GM12878 (cell line): Measurements from ENCODE around the gene LRRC41. TPM values are rescaled to one million over a fixed set of nuclear protein-coding genes. Genes with fewer than 3 reads are reported as not detected.

Experiments used
- ASH2L ChIP-seq: fragments of 300-600, 200-600 bp; sonication (generic); IDR thresholded peaks from 2 replicates; pipeline ENCODE4 v1.6.1; 2017; ENCODE audit warnings: low read depth, mild to moderate bottlenecking, borderline replicate concordance
- CBX5 ChIP-seq: sonication (generic); IDR thresholded peaks from 2 replicates; pipeline ENCODE4 v1.6.1; 2016; ENCODE audit warnings: low read depth, moderate library complexity, mild to moderate bottlenecking, inconsistent platforms
- EP300 ChIP-seq, 2 experiments: fragments of 150-350 bp in 1 of 2; IDR thresholded peaks; 2 replicates each; pipeline ENCODE4 v1.6.1; 2011 to 2012; ENCODE audit warnings: low read depth in 2 of 2, low read length in 2 of 2, borderline replicate concordance in 1 of 2, improper control_type of control experiment in 1 of 2, inconsistent platforms in 1 of 2; ENCODE audit not compliant: control insufficient read depth in 1 of 2
- NFYA ChIP-seq: IDR thresholded peaks from 2 replicates; pipeline ENCODE4 v1.6.1; 2011; ENCODE audit warnings: low read depth, mild to moderate bottlenecking, low read length, improper control_type of control experiment, borderline replicate concordance
- NR2C1 ChIP-seq: fragments of 450-650 bp; IDR thresholded peaks from 2 replicates; pipeline ENCODE4 v1.6.1; 2017; ENCODE audit warnings: antibody characterized with exemption, mild to moderate bottlenecking, moderate library complexity
- POLR2AphosphoS2 ChIP-seq: IDR thresholded peaks from 2 replicates; pipeline ENCODE4 v1.6.1; 2011; ENCODE audit warnings: low read depth, mild to moderate bottlenecking, low read length, improper control_type of control experiment, moderate library complexity
- SIN3A ChIP-seq: IDR thresholded peaks from 2 replicates; pipeline ENCODE4 v1.6.1; 2012; ENCODE audit warnings: low read depth, low read length, improper control_type of control experiment
- SMAD5 ChIP-seq: IDR thresholded peaks from 2 replicates; pipeline ENCODE4 v1.6.1; 2016; ENCODE audit warnings: antibody characterized with exemption, low read depth
- SREBF2 ChIP-seq: IDR thresholded peaks from 2 replicates; pipeline ENCODE4 v1.6.1; 2012; ENCODE audit warnings: mild to moderate bottlenecking, low read length
- ZNF24 ChIP-seq: fragments of 450-650 bp; IDR thresholded peaks from 2 replicates; pipeline ENCODE4 v1.6.1; 2017; ENCODE audit warnings: antibody characterized with exemption, mild to moderate bottlenecking
- ZNF384 ChIP-seq: IDR thresholded peaks from 2 replicates; pipeline ENCODE4 v1.6.1; 2012; ENCODE audit warnings: low read depth, mild to moderate bottlenecking, low read length, improper control_type of control experiment, borderline replicate concordance
- ZSCAN29 ChIP-seq: fragments of 450-650 bp; IDR thresholded peaks from 2 replicates; pipeline ENCODE4 v1.6.1; 2017; ENCODE audit warnings: mild to moderate bottlenecking, moderate library complexity
- polyA plus RNA-seq, 11 experiments: library from polyadenylated mRNA; depleted of rRNA in 4 of 11; unstranded in 6 of 11; stranded (reverse) in 5 of 11; fragments of >200 nt; fragmentation: Nextera tagmentation in 4 of 11; fragmentation: Illumina TruSeq in 1 of 11; extraction: Ambion mirVana in 4 of 11; extraction: Trizol in 1 of 11; gene quantifications; 1 replicate in 1 of 11; 2 replicates in 10 of 11; pipeline versions ENCODE4 v1.2.1 to v1.2.3, GENCODE V29; 2011 to 2016; ENCODE audit warnings: inconsistent platforms in 2 of 11, missing spikeins in 2 of 11, low read depth in 1 of 11
- total RNA-seq, 4 experiments: library from RNA; depleted of rRNA in 3 of 4; stranded (reverse); fragments of >200 nt in 3 of 4; fragmentation: Illumina TruSeq in 1 of 4; extraction: Trizol in 1 of 4; gene quantifications; 2 replicates each; pipeline versions ENCODE4 v1.2.1 to v1.2.3, GENCODE V29; 2013 to 2021
- TF ChIP-seq, protein P1 (sequence below): fragments of 450-650 bp; IDR thresholded peaks from 2 replicates; pipeline ENCODE4 v1.6.1; 2016; ENCODE audit warnings: mild to moderate bottlenecking
- TF ChIP-seq, protein P2 (sequence below): fragments of 450-650 bp; conservative IDR thresholded peaks from 2 replicates; pipeline ENCODE4 v1.6.1; 2017; ENCODE audit warnings: mild to moderate bottlenecking, moderate library complexity
- TF ChIP-seq, protein P3 (sequence below): fragments of 450-650 bp; formaldehyde crosslinking; IDR thresholded peaks from 2 replicates; pipeline ENCODE4 v1.4.0; 2022; ENCODE audit warnings: mild to moderate bottlenecking, moderate library complexity
- TF ChIP-seq, protein P4 (sequence below): IDR thresholded peaks from 2 replicates; pipeline ENCODE4 v1.6.1; 2012; ENCODE audit warnings: low read depth, low read length, improper control_type of control experiment
- TF ChIP-seq, protein P5 (sequence below): fragments of 450-650 bp; IDR thresholded peaks from 2 replicates; pipeline ENCODE4 v1.6.1; 2016; ENCODE audit warnings: mild to moderate bottlenecking

The LRRC41 gene
- total and polyA plus RNA-seq, 10 of the 15 experiments (the other 5 are each of a cell fraction or from before 2014, with no cell fraction given) = 12.0 to 79.9 (median 48.5) TPM

DNA sequence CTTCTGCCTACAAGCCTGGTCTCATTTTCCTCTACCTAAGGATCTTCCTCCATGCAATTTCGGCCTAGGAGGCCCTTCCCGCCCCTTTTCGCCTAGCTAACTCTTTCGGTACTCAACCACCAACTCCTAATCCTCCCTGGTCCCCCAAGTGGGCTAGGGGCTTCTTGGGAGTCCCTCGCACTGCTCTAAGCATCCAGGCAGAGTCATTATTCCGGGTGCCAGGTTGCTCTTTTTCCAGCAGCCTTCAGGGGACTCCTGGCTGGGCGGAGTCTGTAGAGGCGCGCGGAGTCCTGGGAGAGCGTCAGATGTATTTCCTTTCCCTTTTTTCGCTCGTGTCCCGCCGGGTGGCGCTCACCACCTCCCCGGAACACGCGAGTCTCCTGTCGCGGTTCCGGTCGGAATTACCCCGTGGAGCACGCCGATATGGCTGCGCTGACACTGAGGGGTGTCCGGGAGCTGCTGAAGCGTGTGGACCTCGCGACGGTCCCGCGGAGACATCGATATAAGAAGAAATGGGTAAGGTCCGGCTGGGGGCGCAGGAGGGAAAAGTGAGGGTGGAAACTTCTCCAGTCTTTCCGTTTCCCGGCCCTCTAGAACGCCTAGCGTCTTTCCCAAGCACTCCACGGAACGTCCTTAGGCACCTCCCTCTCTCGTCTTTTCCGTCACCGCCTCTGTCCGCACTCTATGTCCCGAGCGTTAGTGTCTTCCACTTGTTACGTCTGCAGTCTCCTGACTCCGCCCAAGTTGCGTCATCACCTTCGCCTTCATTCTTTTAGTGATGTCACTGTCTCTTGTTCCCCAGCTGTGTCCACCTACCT lies 37.2 kb upstream of the LRRC41 start, which contains the start of gene NSUN4 (continued):
- TF ChIP-seq EP300 (IDR thresholded peaks at IDR 0.05; ENCODE audit: borderline replicate concordance in 1 of 2, control insufficient read depth in 1 of 2, low read depth in 2 of 2, low read length in 2 of 2) (no peak; a peak in 1 of 4 replicates), SMAD5 (peak; percentile 76; the same call in 1 of the 2 replicates), SIN3A (0 out of 2 replicates have a peak, but pooled peaks have one; percentile 18), CBX5 (no peak), SREBF2 (no peak), ASH2L (no peak), ZNF24 (no peak), NR2C1 (no peak), POLR2AphosphoS2 (no peak), ZSCAN29 (no peak), NFYA (no peak), ZNF384 (no peak)
- TF ChIP-seq, protein P1, sequence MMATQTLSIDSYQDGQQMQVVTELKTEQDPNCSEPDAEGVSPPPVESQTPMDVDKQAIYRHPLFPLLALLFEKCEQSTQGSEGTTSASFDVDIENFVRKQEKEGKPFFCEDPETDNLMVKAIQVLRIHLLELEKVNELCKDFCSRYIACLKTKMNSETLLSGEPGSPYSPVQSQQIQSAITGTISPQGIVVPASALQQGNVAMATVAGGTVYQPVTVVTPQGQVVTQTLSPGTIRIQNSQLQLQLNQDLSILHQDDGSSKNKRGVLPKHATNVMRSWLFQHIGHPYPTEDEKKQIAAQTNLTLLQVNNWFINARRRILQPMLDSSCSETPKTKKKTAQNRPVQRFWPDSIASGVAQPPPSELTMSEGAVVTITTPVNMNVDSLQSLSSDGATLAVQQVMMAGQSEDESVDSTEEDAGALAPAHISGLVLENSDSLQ = peak; percentile 43; the same call in 1 of the 2 replicates
- TF ChIP-seq, protein P2, sequence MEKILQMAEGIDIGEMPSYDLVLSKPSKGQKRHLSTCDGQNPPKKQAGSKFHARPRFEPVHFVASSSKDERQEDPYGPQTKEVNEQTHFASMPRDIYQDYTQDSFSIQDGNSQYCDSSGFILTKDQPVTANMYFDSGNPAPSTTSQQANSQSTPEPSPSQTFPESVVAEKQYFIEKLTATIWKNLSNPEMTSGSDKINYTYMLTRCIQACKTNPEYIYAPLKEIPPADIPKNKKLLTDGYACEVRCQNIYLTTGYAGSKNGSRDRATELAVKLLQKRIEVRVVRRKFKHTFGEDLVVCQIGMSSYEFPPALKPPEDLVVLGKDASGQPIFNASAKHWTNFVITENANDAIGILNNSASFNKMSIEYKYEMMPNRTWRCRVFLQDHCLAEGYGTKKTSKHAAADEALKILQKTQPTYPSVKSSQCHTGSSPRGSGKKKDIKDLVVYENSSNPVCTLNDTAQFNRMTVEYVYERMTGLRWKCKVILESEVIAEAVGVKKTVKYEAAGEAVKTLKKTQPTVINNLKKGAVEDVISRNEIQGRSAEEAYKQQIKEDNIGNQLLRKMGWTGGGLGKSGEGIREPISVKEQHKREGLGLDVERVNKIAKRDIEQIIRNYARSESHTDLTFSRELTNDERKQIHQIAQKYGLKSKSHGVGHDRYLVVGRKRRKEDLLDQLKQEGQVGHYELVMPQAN = peak; percentile 63; the same call in 1 of the 2 replicates
- TF ChIP-seq, protein P3, sequence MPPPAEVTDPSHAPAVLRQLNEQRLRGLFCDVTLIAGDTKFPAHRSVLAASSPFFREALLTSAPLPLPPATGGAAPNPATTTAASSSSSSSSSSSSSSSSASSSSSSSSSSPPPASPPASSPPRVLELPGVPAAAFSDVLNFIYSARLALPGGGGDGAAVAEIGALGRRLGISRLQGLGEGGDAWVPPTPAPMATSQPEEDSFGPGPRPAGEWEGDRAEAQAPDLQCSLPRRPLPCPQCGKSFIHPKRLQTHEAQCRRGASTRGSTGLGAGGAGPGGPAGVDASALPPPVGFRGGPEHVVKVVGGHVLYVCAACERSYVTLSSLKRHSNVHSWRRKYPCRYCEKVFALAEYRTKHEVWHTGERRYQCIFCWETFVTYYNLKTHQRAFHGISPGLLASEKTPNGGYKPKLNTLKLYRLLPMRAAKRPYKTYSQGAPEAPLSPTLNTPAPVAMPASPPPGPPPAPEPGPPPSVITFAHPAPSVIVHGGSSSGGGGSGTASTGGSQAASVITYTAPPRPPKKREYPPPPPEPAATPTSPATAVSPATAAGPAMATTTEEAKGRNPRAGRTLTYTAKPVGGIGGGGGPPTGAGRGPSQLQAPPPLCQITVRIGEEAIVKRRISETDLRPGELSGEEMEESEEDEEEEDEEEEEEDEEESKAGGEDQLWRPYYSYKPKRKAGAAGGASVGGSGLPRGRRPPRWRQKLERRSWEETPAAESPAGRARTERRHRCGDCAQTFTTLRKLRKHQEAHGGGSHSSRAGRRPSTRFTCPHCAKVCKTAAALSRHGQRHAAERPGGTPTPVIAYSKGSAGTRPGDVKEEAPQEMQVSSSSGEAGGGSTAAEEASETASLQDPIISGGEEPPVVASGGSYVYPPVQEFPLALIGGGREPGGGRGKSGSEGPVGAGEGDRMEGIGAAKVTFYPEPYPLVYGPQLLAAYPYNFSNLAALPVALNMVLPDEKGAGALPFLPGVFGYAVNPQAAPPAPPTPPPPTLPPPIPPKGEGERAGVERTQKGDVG (CRISPR knock-in tag) = no peak
- TF ChIP-seq, protein P4, sequence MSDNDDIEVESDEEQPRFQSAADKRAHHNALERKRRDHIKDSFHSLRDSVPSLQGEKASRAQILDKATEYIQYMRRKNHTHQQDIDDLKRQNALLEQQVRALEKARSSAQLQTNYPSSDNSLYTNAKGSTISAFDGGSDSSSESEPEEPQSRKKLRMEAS = peak; percentile 41; the same call in 1 of the 2 replicates
- TF ChIP-seq, protein P5, sequence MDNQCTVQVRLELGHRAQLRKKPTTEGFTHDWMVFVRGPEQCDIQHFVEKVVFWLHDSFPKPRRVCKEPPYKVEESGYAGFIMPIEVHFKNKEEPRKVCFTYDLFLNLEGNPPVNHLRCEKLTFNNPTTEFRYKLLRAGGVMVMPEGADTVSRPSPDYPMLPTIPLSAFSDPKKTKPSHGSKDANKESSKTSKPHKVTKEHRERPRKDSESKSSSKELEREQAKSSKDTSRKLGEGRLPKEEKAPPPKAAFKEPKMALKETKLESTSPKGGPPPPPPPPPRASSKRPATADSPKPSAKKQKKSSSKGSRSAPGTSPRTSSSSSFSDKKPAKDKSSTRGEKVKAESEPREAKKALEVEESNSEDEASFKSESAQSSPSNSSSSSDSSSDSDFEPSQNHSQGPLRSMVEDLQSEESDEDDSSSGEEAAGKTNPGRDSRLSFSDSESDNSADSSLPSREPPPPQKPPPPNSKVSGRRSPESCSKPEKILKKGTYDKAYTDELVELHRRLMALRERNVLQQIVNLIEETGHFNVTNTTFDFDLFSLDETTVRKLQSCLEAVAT = peak; percentile 73
